ENCODE data around the gene MFAP4.

Gene MFAP4

GRCh38 chr17:19415806-19416775, 29.1 kb upstream of the MFAP4 start:
- H3K36me3 ChIP-seq (ENCODE audit: insufficient read depth, low read length): no peaks in the 10 kb centered on the region
- no peak overlapping the region for H3K4me3 ChIP-seq (ENCODE audit: low read depth, low read length)
- H2AFZ ChIP-seq (ENCODE audit: low read length, unreplicated experiment): no peak overlapping the region
- peaks cover 17% of the 10 kb centered on the region for H3K4me1 ChIP-seq (ENCODE audit: control insufficient read depth, insufficient read depth, low read length, unreplicated experiment)
- no peak overlapping the region for H3K27ac ChIP-seq (ENCODE audit: low read depth, low read length)
- no peaks in the 10 kb centered on the region for H3K79me2 ChIP-seq (ENCODE audit: control insufficient read depth, insufficient read depth, low read length, unreplicated experiment)
- no peaks in the 10 kb centered on the region for H3K27me3 ChIP-seq (ENCODE audit: insufficient read depth, low read length)

DNA sequence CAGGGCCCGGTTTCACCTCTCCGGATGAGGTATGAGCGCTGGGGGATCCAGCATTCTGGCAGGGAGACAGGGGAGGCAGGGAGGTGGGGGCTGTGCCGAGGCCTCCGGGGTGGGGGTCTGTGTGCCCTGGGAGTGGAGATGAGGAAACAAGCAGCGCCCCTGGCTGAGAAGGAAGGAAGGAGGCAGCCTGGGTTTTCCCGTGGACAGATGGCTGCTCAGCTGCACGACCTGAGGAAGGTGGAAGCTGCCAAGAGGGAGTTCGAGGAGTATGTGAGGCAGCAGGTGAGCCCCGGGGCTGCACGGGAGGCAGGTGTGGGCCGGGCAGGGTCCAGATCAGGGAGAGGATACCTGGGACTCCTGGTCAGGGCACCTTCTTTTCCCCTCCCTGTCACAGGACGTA, 28.3 kb upstream of the MFAP4 start:
- Histone ChIP-seq H3K27me3 (ENCODE audit: insufficient read depth, low read length) (no peaks in the 10 kb centered on the region), H2AFZ (ENCODE audit: low read length, unreplicated experiment) (no peak overlapping the region)

GRCh38 chr17:19414396-19415280, 27.6 kb upstream of the MFAP4 start:
- H3K4me1 ChIP-seq (ENCODE audit: control insufficient read depth, insufficient read depth, low read length, unreplicated experiment): peaks cover 22% of the 10 kb centered on the region
- H3K79me2 ChIP-seq (ENCODE audit: control insufficient read depth, insufficient read depth, low read length, unreplicated experiment): no peaks in the 10 kb centered on the region
- no peak overlapping the region for H3K27ac ChIP-seq (ENCODE audit: low read depth, low read length)
- H3K36me3 ChIP-seq (ENCODE audit: insufficient read depth, low read length): no peaks in the 10 kb centered on the region
- H2AFZ ChIP-seq (ENCODE audit: low read length, unreplicated experiment): no peak overlapping the region
- H3K27me3 ChIP-seq (ENCODE audit: insufficient read depth, low read length): no peaks in the 10 kb centered on the region
- H3K4me3 ChIP-seq (ENCODE audit: low read depth, low read length): no peak overlapping the region

More for the DNA sequence above, 28.3 kb upstream of the MFAP4 start:
- H3K4me3 ChIP-seq (ENCODE audit: low read depth, low read length): no peak overlapping the region
- H3K79me2 ChIP-seq (ENCODE audit: control insufficient read depth, insufficient read depth, low read length, unreplicated experiment): no peaks in the 10 kb centered on the region
- no peak overlapping the region for H3K27ac ChIP-seq (ENCODE audit: low read depth, low read length)
- no peaks in the 10 kb centered on the region for H3K36me3 ChIP-seq (ENCODE audit: insufficient read depth, low read length)
- peaks cover 17% of the 10 kb centered on the region for H3K4me1 ChIP-seq (ENCODE audit: control insufficient read depth, insufficient read depth, low read length, unreplicated experiment)

DNA sequence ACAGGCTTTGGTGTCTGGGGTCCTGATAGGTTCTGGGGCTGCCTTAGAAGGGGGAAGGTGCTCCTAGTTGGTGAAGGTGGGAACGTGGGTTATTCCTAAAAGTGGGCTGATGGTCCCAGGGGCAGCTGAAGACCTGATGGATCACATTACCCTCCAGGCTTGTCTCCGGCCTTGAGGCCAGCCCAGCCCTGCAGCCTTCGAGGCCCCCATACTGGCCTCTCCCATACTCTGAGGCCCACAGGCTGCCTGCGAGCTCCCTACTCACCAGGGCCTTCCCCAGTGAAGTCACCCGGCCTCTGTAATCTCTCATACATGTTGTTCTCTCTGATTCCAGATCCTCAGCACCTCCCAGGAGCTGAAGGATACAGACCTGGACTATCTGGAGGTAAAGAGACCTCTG, 26.8 kb upstream of the MFAP4 start:
- no peak overlapping the region for H3K27ac ChIP-seq (ENCODE audit: low read depth, low read length)
- H3K4me1 ChIP-seq (ENCODE audit: control insufficient read depth, insufficient read depth, low read length, unreplicated experiment): peaks cover 26% of the 10 kb centered on the region
- no peak overlapping the region for H3K4me3 ChIP-seq (ENCODE audit: low read depth, low read length)
- H2AFZ ChIP-seq (ENCODE audit: low read length, unreplicated experiment): no peak overlapping the region
- H3K36me3 ChIP-seq (ENCODE audit: insufficient read depth, low read length): no peaks in the 10 kb centered on the region
- H3K79me2 ChIP-seq (ENCODE audit: control insufficient read depth, insufficient read depth, low read length, unreplicated experiment): no peaks in the 10 kb centered on the region
- H3K27me3 ChIP-seq (ENCODE audit: insufficient read depth, low read length): no peaks in the 10 kb centered on the region

DNA sequence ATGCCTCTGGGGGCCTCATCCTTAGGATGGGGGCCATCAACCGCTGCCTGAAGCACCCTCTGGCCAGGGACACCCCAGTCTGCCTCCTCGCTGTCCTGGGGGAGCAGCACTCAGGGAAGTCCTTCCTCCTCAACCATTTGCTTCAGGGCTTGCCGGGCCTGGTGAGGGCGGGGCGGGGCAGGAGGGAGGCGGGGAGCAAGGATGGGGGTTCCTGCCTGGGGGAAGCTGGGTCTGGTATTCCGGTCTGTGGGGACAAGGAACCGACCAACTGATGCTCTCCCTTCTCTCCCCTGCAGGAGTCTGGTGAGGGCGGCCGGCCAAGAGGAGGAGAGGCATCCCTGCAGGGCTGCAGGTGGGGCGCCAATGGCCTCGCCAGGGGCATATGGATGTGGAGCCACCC, 26.0 kb upstream of the MFAP4 start:
- H3K36me3 ChIP-seq (ENCODE audit: insufficient read depth, low read length): no peaks in the 10 kb centered on the region
- H3K27ac ChIP-seq (ENCODE audit: low read depth, low read length): no peak overlapping the region
- no peak overlapping the region for H2AFZ ChIP-seq (ENCODE audit: low read length, unreplicated experiment)
- no peak overlapping the region for H3K4me3 ChIP-seq (ENCODE audit: low read depth, low read length)
- H3K79me2 ChIP-seq (ENCODE audit: control insufficient read depth, insufficient read depth, low read length, unreplicated experiment): no peaks in the 10 kb centered on the region
- H3K27me3 ChIP-seq (ENCODE audit: insufficient read depth, low read length): no peaks in the 10 kb centered on the region
- H3K4me1 ChIP-seq (ENCODE audit: control insufficient read depth, insufficient read depth, low read length, unreplicated experiment): peaks cover 19% of the 10 kb centered on the region

- Histone ChIP-seq H3K27ac (ENCODE audit: low read depth, low read length) (no peak overlapping the region), H2AFZ (ENCODE audit: low read length, unreplicated experiment) (no peak overlapping the region), H3K4me1 (ENCODE audit: control insufficient read depth, insufficient read depth, low read length, unreplicated experiment) (peaks cover 14% of the 10 kb centered on the region), H3K36me3 (ENCODE audit: insufficient read depth, low read length) (no peaks in the 10 kb centered on the region), H3K79me2 (ENCODE audit: control insufficient read depth, insufficient read depth, low read length, unreplicated experiment) (no peaks in the 10 kb centered on the region), H3K27me3 (ENCODE audit: insufficient read depth, low read length) (no peaks in the 10 kb centered on the region), H3K4me3 (ENCODE audit: low read depth, low read length) (no peak overlapping the region)
Observed at GRCh38 chr17:19412510-19412909, 25.5 kb upstream of the MFAP4 start.

DNA sequence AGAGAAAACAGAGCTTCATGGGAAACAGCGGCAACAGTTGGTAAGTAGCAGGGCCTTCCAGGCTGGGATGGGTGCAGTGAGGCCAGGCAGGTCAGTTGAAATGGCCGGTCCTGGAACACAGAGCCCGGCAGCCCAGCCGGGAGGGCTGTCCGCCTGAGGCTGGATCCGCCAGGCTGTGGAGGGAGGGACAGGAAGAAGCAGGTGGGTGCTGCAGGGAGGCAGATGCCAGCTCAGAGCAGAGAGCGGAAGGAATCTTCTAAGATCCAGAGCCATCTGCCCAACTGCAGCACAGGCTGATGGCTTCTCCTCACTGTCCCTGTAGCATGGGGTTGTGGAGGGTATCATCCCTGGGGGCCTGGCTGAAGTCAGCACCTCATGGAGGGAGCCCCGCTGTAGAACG, 24.6 kb upstream of the MFAP4 start:
- H3K4me1 ChIP-seq (ENCODE audit: control insufficient read depth, insufficient read depth, low read length, unreplicated experiment): peaks cover 13% of the 10 kb centered on the region
- no peak overlapping the region for H2AFZ ChIP-seq (ENCODE audit: low read length, unreplicated experiment)
- H3K4me3 ChIP-seq (ENCODE audit: low read depth, low read length): no peak overlapping the region
- H3K36me3 ChIP-seq (ENCODE audit: insufficient read depth, low read length): no peaks in the 10 kb centered on the region
- no peaks in the 10 kb centered on the region for H3K79me2 ChIP-seq (ENCODE audit: control insufficient read depth, insufficient read depth, low read length, unreplicated experiment)
- no peaks in the 10 kb centered on the region for H3K27me3 ChIP-seq (ENCODE audit: insufficient read depth, low read length)
- no peak overlapping the region for H3K27ac ChIP-seq (ENCODE audit: low read depth, low read length)

DNA sequence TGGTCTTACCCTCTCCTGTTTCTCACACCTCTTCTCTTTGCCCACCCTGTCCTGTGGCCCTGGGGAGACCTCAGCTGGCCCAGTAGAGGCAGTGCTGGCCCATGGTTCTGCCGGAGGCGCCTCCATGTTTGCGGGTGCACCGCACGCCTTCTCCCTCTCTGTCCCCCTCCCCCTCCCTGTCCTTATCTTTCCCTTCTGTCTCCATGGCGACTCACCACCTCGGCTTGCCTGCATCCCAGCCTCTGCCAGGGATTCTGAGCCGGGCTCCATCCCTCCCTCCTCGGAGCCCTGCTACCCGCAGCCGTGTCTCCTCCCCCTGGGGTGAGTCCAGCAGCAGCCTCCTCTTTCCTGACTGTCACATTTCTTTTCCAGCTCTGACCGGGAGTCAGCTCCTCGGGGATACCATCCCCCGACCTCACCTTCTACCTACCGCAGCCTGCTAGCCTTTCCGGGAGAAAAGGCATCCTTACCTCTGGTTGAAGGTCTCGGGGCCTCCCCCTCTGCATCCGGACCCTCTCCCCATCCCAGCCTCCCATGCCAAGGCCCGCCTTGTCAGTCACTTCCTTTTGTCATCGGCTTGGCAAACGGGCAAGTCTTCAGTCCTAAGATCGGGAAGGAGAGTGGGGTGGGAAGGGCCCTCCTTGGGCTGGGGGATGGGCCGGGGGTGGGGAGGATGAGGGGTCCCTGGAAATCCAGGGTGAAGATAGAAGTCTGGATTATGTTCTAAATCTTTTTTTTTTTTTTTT, 24.1 kb upstream of the MFAP4 start, which contains the start of gene RNF112:
RNF112 (plus strand) TSS at position 358 of the 746 bp plus-strand sequence; CDS start at position 535, 177 bp downstream.
- Histone ChIP-seq H3K4me3 (ENCODE audit: low read depth, low read length) (peak within 1 kb of the TSS; percentile 10), H3K79me2 (ENCODE audit: control insufficient read depth, insufficient read depth, low read length, unreplicated experiment) (no peaks in the 10 kb centered on the region), H3K27me3 (ENCODE audit: insufficient read depth, low read length) (no peaks in the 10 kb centered on the region), H3K4me1 (ENCODE audit: control insufficient read depth, insufficient read depth, low read length, unreplicated experiment) (peaks cover 13% of the 10 kb centered on the region), H3K27ac (ENCODE audit: low read depth, low read length) (no peak within 1 kb of the TSS), H2AFZ (ENCODE audit: low read length, unreplicated experiment) (no peak within 1 kb of the TSS), H3K36me3 (ENCODE audit: insufficient read depth, low read length) (no peaks in the 10 kb centered on the region)

DNA sequence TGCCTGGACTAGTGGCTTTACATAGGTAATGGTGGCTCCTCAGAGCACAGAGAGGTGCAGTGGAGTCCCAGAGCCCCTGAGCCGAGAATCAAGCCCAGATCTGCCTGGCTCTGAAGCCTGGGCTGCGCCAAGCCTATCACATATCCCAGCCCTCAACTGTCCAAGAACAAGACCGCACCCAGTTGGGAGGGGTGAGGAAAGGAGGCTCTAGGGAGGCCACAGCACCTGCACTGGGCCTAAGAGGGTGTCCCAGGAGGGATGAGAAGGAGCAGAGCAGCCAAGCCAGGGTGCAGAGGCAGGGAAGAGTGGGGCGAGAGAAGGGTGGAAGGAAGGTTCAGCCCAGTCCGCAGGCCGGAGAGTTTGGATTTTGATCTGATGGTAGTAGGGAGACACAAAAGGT, 23.1 kb upstream of the MFAP4 start:
- H3K4me3 ChIP-seq (ENCODE audit: low read depth, low read length): no peak overlapping the region
- no peak overlapping the region for H2AFZ ChIP-seq (ENCODE audit: low read length, unreplicated experiment)
- H3K4me1 ChIP-seq (ENCODE audit: control insufficient read depth, insufficient read depth, low read length, unreplicated experiment): peaks cover 13% of the 10 kb centered on the region
- H3K79me2 ChIP-seq (ENCODE audit: control insufficient read depth, insufficient read depth, low read length, unreplicated experiment): no peaks in the 10 kb centered on the region
- no peak overlapping the region for H3K27ac ChIP-seq (ENCODE audit: low read depth, low read length)
- no peaks in the 10 kb centered on the region for H3K27me3 ChIP-seq (ENCODE audit: insufficient read depth, low read length)
- no peaks in the 10 kb centered on the region for H3K36me3 ChIP-seq (ENCODE audit: insufficient read depth, low read length)

- H3K4me3 ChIP-seq (ENCODE audit: low read depth, low read length): no peak overlapping the region
- no peaks in the 10 kb centered on the region for H3K79me2 ChIP-seq (ENCODE audit: control insufficient read depth, insufficient read depth, low read length, unreplicated experiment)
- H3K27ac ChIP-seq (ENCODE audit: low read depth, low read length): no peak overlapping the region
- no peak overlapping the region for H2AFZ ChIP-seq (ENCODE audit: low read length, unreplicated experiment)
- no peaks in the 10 kb centered on the region for H3K27me3 ChIP-seq (ENCODE audit: insufficient read depth, low read length)
- peaks cover 13% of the 10 kb centered on the region for H3K4me1 ChIP-seq (ENCODE audit: control insufficient read depth, insufficient read depth, low read length, unreplicated experiment)
- H3K36me3 ChIP-seq (ENCODE audit: insufficient read depth, low read length): no peaks in the 10 kb centered on the region
Observed at GRCh38 chr17:19409509-19409908, 22.5 kb upstream of the MFAP4 start.

Measured in ACC112 (cell line).